HepG2 (cell line): Measurements from ENCODE around the gene CNTN2. TPM values are rescaled to one million over a fixed set of nuclear protein-coding genes. Genes with fewer than 3 reads are reported as not detected.

Experiments
- CBX1 ChIP-seq: IDR thresholded peaks from one replicate; pipeline ENCODE4 v1.6.1; 2016; ENCODE audit warnings: antibody characterized with exemption, low read depth
- CREB1 ChIP-seq, 2 experiments: fragments of 450-650 bp in 1 of 2; IDR thresholded peaks; 2 replicates each; pipeline ENCODE4 v1.6.1; 2016 to 2017; ENCODE audit warnings: control low read depth in 1 of 2, mild to moderate bottlenecking in 1 of 2, missing compliant biosample characterization in 1 of 2, missing genetic modification characterization in 1 of 2
- NCOA1 ChIP-seq: sonication (generic); formaldehyde crosslinking; IDR thresholded peaks from 2 replicates; pipeline ENCODE4 v1.9.0; 2021; ENCODE audit warnings: missing genetic modification reagents
- NFRKB ChIP-seq: fragments of 450-650 bp; IDR thresholded peaks from 2 replicates; pipeline ENCODE4 v1.6.1; 2017
- PAF1 ChIP-seq: IDR thresholded peaks from 2 replicates; pipeline ENCODE4 v1.6.1; 2016; ENCODE audit warnings: missing genetic modification reagents, missing compliant biosample characterization
- PHB2 ChIP-seq: fragments of 450-650 bp; IDR thresholded peaks from 2 replicates; pipeline ENCODE4 v1.6.1; 2018; ENCODE audit not compliant: partially characterized antibody
- RARA ChIP-seq: IDR thresholded peaks from 2 replicates; pipeline ENCODE4 v1.6.1; 2016; ENCODE audit warnings: missing genetic modification reagents, missing compliant biosample characterization
- SAFB2 ChIP-seq: sonication (generic); formaldehyde crosslinking; IDR thresholded peaks from 2 replicates; pipeline ENCODE4 v1.5.1; 2020; ENCODE audit warnings: missing genetic modification reagents, low read depth, mild to moderate bottlenecking, borderline replicate concordance
- SIN3A ChIP-seq: IDR thresholded peaks from 2 replicates; pipeline ENCODE4 v1.6.1; 2011; ENCODE audit warnings: low read depth, mild to moderate bottlenecking, control low read depth, low read length, borderline replicate concordance
- SMC3 ChIP-seq: IDR thresholded peaks from 2 replicates; pipeline ENCODE4 v1.6.1; 2011; ENCODE audit warnings: low read length, improper control_type of control experiment
- ZFP36L1 ChIP-seq: sonication (generic); formaldehyde crosslinking; IDR thresholded peaks from 2 replicates; pipeline ENCODE4 v1.8.0; 2022; ENCODE audit warnings: mild to moderate bottlenecking, missing genetic modification reagents, moderate library complexity
- ZNF138 ChIP-seq: sonication (generic); formaldehyde crosslinking; IDR thresholded peaks from 2 replicates; pipeline ENCODE4 v1.5.0; 2020; ENCODE audit warnings: mild to moderate bottlenecking, low read depth, missing genetic modification reagents
- ZNF225 ChIP-seq: sonication (generic); formaldehyde crosslinking; IDR thresholded peaks from 2 replicates; pipeline ENCODE4 v1.4.0; 2020; ENCODE audit warnings: mild to moderate bottlenecking, missing genetic modification reagents
- ZNF496 ChIP-seq: sonication (generic); formaldehyde crosslinking; IDR thresholded peaks from 2 replicates; pipeline ENCODE4 v1.8.1; 2023; ENCODE audit warnings: mild to moderate bottlenecking, moderate library complexity, missing genetic modification reagents; ENCODE audit not compliant: insufficient replicate concordance
- ZNF619 ChIP-seq: sonication (generic); formaldehyde crosslinking; IDR thresholded peaks from 2 replicates; pipeline ENCODE4 v1.4.0; 2020; ENCODE audit warnings: mild to moderate bottlenecking, missing genetic modification reagents
- ZNF691 ChIP-seq: sonication (generic); formaldehyde crosslinking; IDR thresholded peaks from 2 replicates; pipeline ENCODE4 v1.4.0; 2020; ENCODE audit warnings: missing genetic modification reagents, low read depth, mild to moderate bottlenecking, borderline replicate concordance
- ZNF703 ChIP-seq: sonication (generic); formaldehyde crosslinking; IDR thresholded peaks from 2 replicates; pipeline ENCODE4 v1.5.1; 2020; ENCODE audit warnings: missing genetic modification reagents, mild to moderate bottlenecking, moderate library complexity, borderline replicate concordance
- ZNF790 ChIP-seq: sonication (generic); formaldehyde crosslinking; IDR thresholded peaks from 2 replicates; pipeline ENCODE4 v1.8.0; 2022; ENCODE audit warnings: missing genetic modification reagents, mild to moderate bottlenecking, borderline replicate concordance
- ZNF841 ChIP-seq: sonication (generic); formaldehyde crosslinking; IDR thresholded peaks from 2 replicates; pipeline ENCODE4 v1.8.1; 2023; ENCODE audit warnings: missing genetic modification reagents, borderline replicate concordance
- polyA plus RNA-seq, 8 experiments: library from polyadenylated mRNA; depleted of rRNA in 3 of 8; stranded (reverse) in 7 of 8; unstranded in 1 of 8; fragments of >200 nt; fragmentation: Illumina TruSeq in 4 of 8; extraction: Trizol in 4 of 8; gene quantifications; 2 replicates each; pipeline versions ENCODE4 v1.2.1 to v1.2.3, GENCODE V29; 2011 to 2016; ENCODE audit warnings: low read depth in 4 of 8, missing spikeins in 1 of 8, mixed read lengths in 1 of 8; ENCODE audit not compliant: insufficient read depth in 1 of 8
- total RNA-seq, 5 experiments: library from RNA; depleted of rRNA; stranded (reverse); fragments of >200 nt; fragmentation: Illumina TruSeq; extraction: Trizol; gene quantifications; 2 replicates each; pipeline ENCODE4 v1.2.3, GENCODE V29; 2016; ENCODE audit warnings: low read depth in 1 of 5
- TF ChIP-seq, protein P1 (sequence below): conservative IDR thresholded peaks from 2 replicates; pipeline ENCODE4 v1.6.1; 2018; ENCODE audit warnings: missing genetic modification reagents
- TF ChIP-seq, protein P2 (sequence below): IDR thresholded peaks from 2 replicates; pipeline ENCODE4 v1.4.0; 2020; ENCODE audit warnings: mild to moderate bottlenecking, missing genetic modification reagents

The CNTN2 gene
- total and polyA plus RNA-seq, 2 of the 13 experiments (the other 11 are each of a cell fraction or from before 2014, with no cell fraction given), result not detected

- TF ChIP-seq ZNF496 (CRISPR knock-in tag), result no peak
- TF ChIP-seq ZNF138 (CRISPR knock-in tag), result no peak
- no peak for TF ChIP-seq ZNF841 (CRISPR knock-in tag)
- 0 out of 2 replicates have a peak, but pooled peaks have one; percentile 79 for TF ChIP-seq ZNF619
- TF ChIP-seq ZNF225 (CRISPR knock-in tag), result peak; percentile 47; the same call in 1 of the 2 replicates
- TF ChIP-seq ZFP36L1 (CRISPR knock-in tag), result no peak
- TF ChIP-seq, protein P1, sequence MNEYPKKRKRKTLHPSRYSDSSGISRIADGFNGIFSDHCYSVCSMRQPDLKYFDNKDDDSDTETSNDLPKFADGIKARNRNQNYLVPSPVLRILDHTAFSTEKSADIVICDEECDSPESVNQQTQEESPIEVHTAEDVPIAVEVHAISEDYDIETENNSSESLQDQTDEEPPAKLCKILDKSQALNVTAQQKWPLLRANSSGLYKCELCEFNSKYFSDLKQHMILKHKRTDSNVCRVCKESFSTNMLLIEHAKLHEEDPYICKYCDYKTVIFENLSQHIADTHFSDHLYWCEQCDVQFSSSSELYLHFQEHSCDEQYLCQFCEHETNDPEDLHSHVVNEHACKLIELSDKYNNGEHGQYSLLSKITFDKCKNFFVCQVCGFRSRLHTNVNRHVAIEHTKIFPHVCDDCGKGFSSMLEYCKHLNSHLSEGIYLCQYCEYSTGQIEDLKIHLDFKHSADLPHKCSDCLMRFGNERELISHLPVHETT (CRISPR knock-in tag), result peak; percentile 87
- TF ChIP-seq SIN3A, result peak; percentile 69; the same call in 1 of the 2 replicates
- TF ChIP-seq PHB2, result no peak
- TF ChIP-seq, protein P2, sequence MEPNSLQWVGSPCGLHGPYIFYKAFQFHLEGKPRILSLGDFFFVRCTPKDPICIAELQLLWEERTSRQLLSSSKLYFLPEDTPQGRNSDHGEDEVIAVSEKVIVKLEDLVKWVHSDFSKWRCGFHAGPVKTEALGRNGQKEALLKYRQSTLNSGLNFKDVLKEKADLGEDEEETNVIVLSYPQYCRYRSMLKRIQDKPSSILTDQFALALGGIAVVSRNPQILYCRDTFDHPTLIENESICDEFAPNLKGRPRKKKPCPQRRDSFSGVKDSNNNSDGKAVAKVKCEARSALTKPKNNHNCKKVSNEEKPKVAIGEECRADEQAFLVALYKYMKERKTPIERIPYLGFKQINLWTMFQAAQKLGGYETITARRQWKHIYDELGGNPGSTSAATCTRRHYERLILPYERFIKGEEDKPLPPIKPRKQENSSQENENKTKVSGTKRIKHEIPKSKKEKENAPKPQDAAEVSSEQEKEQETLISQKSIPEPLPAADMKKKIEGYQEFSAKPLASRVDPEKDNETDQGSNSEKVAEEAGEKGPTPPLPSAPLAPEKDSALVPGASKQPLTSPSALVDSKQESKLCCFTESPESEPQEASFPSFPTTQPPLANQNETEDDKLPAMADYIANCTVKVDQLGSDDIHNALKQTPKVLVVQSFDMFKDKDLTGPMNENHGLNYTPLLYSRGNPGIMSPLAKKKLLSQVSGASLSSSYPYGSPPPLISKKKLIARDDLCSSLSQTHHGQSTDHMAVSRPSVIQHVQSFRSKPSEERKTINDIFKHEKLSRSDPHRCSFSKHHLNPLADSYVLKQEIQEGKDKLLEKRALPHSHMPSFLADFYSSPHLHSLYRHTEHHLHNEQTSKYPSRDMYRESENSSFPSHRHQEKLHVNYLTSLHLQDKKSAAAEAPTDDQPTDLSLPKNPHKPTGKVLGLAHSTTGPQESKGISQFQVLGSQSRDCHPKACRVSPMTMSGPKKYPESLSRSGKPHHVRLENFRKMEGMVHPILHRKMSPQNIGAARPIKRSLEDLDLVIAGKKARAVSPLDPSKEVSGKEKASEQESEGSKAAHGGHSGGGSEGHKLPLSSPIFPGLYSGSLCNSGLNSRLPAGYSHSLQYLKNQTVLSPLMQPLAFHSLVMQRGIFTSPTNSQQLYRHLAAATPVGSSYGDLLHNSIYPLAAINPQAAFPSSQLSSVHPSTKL (CRISPR knock-in tag), result peak; percentile 88
- TF ChIP-seq ZNF790 (CRISPR knock-in tag), result no peak
- peak; percentile 71 for TF ChIP-seq NCOA1
- TF ChIP-seq NFRKB, result no peak
- no peak for TF ChIP-seq ZNF703 (CRISPR knock-in tag)
- peak; percentile 47 for TF ChIP-seq SMC3
- no peak; the same call in 1 of the 2 replicates for TF ChIP-seq SAFB2 (CRISPR knock-in tag)
- no peak for TF ChIP-seq PAF1
- peak; percentile 34; the same call in 1 of the 2 replicates for TF ChIP-seq RARA (CRISPR knock-in tag)
- TF ChIP-seq CREB1 (IDR thresholded peaks at IDR 0.05), result peak; percentile 70
- TF ChIP-seq CREB1 (CRISPR knock-in tag; IDR thresholded peaks at IDR 0.05), result peak; percentile 88
- TF ChIP-seq CBX1, result peak; percentile 80
- peak; percentile 65; the same call in 1 of the 2 replicates for TF ChIP-seq ZNF691
Measured at GRCh38 chr1:205121660-205122488, 78.9 kb downstream of the CNTN2 start, which contains the start of gene RBBP5 (continued).
